A549 (cell line): ENCODE measurements around the gene TNIK. TPM values are rescaled to one million over a fixed set of nuclear protein-coding genes. Genes with fewer than 3 reads are reported as not detected.

Experiments used
- ATAC-seq, 2 experiments: fragments of 200-7000 bp in 1 of 2; fragments of >200 bp in 1 of 2; cut with Nextera tagmentation in 1 of 2; cut with Tn5 transposase in 1 of 2; 3 replicates each; pipeline versions ENCODE4 v1.8.0 to v1.9.1; 2018 to 2020; ENCODE audit warnings: mild to moderate bottlenecking in 1 of 2, moderate library complexity in 1 of 2
- CTCF ChIA-PET: fragments of 300-600 bp; sonication (Branson Sonifier 250); formaldehyde crosslinking; extraction: SDS; loops from one replicate; lab custom pipeline; 2021; ENCODE audit warnings: antibody characterized with exemption, inconsistent platforms; lab: Yijun Ruan, JAX
- POLR2A ChIA-PET: fragments of 350-600 bp; formaldehyde crosslinking; extraction: SDS; loops from one replicate; lab custom pipeline; 2021; ENCODE audit warnings: antibody characterized with exemption, inconsistent platforms; lab: Yijun Ruan, JAX
- DNase-seq, 2 experiments: peaks; one replicate each; pipeline versions ENCODE4 v3.0.0 to v3.0.0-alpha.2; 2011 to 2016; ENCODE audit warnings: low read depth in 1 of 2, low spot score in 1 of 2
- FAIRE-seq: peaks from 2 replicates; lab custom pipeline; 2011; peaks lifted over from hg19 to GRCh38; lab: Jason Lieb, UNC
- H3K27ac ChIP-seq, 2 experiments: fragments of >200 bp; sonication (Bioruptor Twin); formaldehyde crosslinking; 3 replicates each; pipeline ENCODE4 v1.5.1; 2016 to 2017
- H3K4me1 ChIP-seq: fragments of >200 bp; sonication (Bioruptor Twin); formaldehyde crosslinking; 3 replicates; pipeline ENCODE4 v1.6.1; 2016
- H3K4me2 ChIP-seq: fragments of >200 bp; sonication (Bioruptor Twin); formaldehyde crosslinking; 3 replicates; pipeline ENCODE4 v1.6.1; 2016
- H3K4me3 ChIP-seq: fragments of >200 bp; sonication (Bioruptor Twin); formaldehyde crosslinking; 3 replicates; pipeline ENCODE4 v1.5.1; 2016
- H3K9me3 ChIP-seq: fragments of >200 bp; sonication (Bioruptor Twin); formaldehyde crosslinking; 3 replicates; pipeline ENCODE4 v1.6.1; 2016
- BHLHE40 ChIP-seq: IDR thresholded peaks from 2 replicates; pipeline ENCODE4 v1.6.1; 2012; ENCODE audit warnings: low read depth, low read length, inconsistent platforms
- CBX8 ChIP-seq: fragments of 200-600 bp; sonication (generic); IDR thresholded peaks from 2 replicates; pipeline ENCODE4 v1.6.1; 2016
- CEBPB ChIP-seq, 2 experiments: fragments of >200 bp in 1 of 2; sonication (Bioruptor Twin) in 1 of 2; formaldehyde crosslinking in 1 of 2; IDR thresholded peaks; 2 replicates each; pipeline ENCODE4 v1.6.1; 2012 to 2016
- ELK1 ChIP-seq: fragments of 150-350 bp; IDR thresholded peaks from 2 replicates; pipeline ENCODE4 v1.6.1; 2014; ENCODE audit warnings: low read depth, mild to moderate bottlenecking, low read length
- EP300 ChIP-seq, 2 experiments: fragments of >200 bp; sonication (Bioruptor Twin); formaldehyde crosslinking; IDR thresholded peaks; 2 replicates in 1 of 2; 3 replicates in 1 of 2; pipeline ENCODE4 v1.6.1; 2016 to 2017
- ESRRA ChIP-seq: fragments of 150-350 bp; IDR thresholded peaks from 2 replicates; pipeline ENCODE4 v1.6.1; 2014; ENCODE audit warnings: mild to moderate bottlenecking, low read length, borderline replicate concordance
- GATA3 ChIP-seq: IDR thresholded peaks from 2 replicates; pipeline ENCODE4 v1.6.1; 2012; ENCODE audit warnings: borderline replicate concordance
- HDAC2 ChIP-seq: fragments of 200-600 bp; sonication (generic); IDR thresholded peaks from 2 replicates; pipeline ENCODE4 v1.6.1; 2016
- HMGXB4 ChIP-seq: fragments of 250-450 bp; sonication (Bioruptor Pico); IDR thresholded peaks from 2 replicates; pipeline ENCODE4 v1.5.0; 2021; ENCODE audit warnings: mild to moderate bottlenecking, moderate library complexity, borderline replicate concordance
- HOXA7 ChIP-seq: fragments of 250-450 bp; sonication (Bioruptor Pico); IDR thresholded peaks from 2 replicates; pipeline ENCODE4 v1.5.0; 2020; ENCODE audit warnings: mild to moderate bottlenecking, moderate library complexity
- JUNB ChIP-seq: fragments of >200 bp; sonication (Bioruptor Twin); formaldehyde crosslinking; IDR thresholded peaks from 2 replicates; pipeline ENCODE4 v1.6.1; 2016
- MAFK ChIP-seq: fragments of 450-650 bp; IDR thresholded peaks from 2 replicates; pipeline ENCODE4 v1.6.1; 2014; ENCODE audit not compliant: partially characterized antibody
- MAZ ChIP-seq: fragments of 150-350 bp; IDR thresholded peaks from 2 replicates; pipeline ENCODE4 v1.6.1; 2014; ENCODE audit warnings: antibody characterized with exemption, low read depth, low read length, borderline replicate concordance
- MYC ChIP-seq: IDR thresholded peaks from 2 replicates; pipeline ENCODE4 v1.6.1; 2012; ENCODE audit warnings: mild to moderate bottlenecking, inconsistent platforms, low read length, improper control_type of control experiment, borderline replicate concordance
- NR3C1 ChIP-seq: fragments of >200 bp; sonication (Bioruptor Twin); formaldehyde crosslinking; IDR thresholded peaks from 3 replicates; pipeline ENCODE4 v1.6.1; 2017
- PHF8 ChIP-seq: fragments of 200-600 bp; sonication (generic); IDR thresholded peaks from 2 replicates; pipeline ENCODE4 v1.6.1; 2016; ENCODE audit warnings: low read depth, mild to moderate bottlenecking, antibody characterized with exemption, moderate library complexity, borderline replicate concordance
- RAD21 ChIP-seq, 2 experiments: fragments of >200 bp in 1 of 2; sonication (Bioruptor Twin) in 1 of 2; formaldehyde crosslinking in 1 of 2; IDR thresholded peaks in 1 of 2; conservative IDR thresholded peaks in 1 of 2; 2 replicates in 1 of 2; 3 replicates in 1 of 2; pipeline ENCODE4 v1.6.1; 2012 to 2018; ENCODE audit warnings: inconsistent platforms in 1 of 2
- RCOR1 ChIP-seq: fragments of 150-350 bp; IDR thresholded peaks from 2 replicates; pipeline ENCODE4 v1.6.1; 2014; ENCODE audit warnings: antibody characterized with exemption, low read length, low read depth
- REST ChIP-seq: fragments of 200-600 bp; sonication (generic); IDR thresholded peaks from 2 replicates; pipeline ENCODE4 v1.6.1; 2016; ENCODE audit warnings: antibody characterized with exemption, mild to moderate bottlenecking, moderate library complexity
- polyA plus RNA-seq, 4 experiments: library from polyadenylated mRNA; depleted of rRNA in 3 of 4; stranded (reverse); fragments of >200 nt; fragmentation: RNase III in 1 of 4; extraction: RNeasy Plus Mini Kit Qiagen cat#74134 plus additional on column Dnase treatment in 1 of 4; gene quantifications; 2 replicates in 3 of 4; 3 replicates in 1 of 4; pipeline ENCODE4 v1.2.3, GENCODE V29; 2011 to 2017
- TF ChIP-seq, protein P1 (sequence below): fragments of >200 bp; sonication (Bioruptor Twin); formaldehyde crosslinking; IDR thresholded peaks from 2 replicates; pipeline ENCODE4 v1.6.1; 2016

TNIK gene
- polyA plus RNA-seq, 2 of the 4 experiments (the other 2 are of a cell fraction): 1.6 to 1.8 TPM

GRCh38 chr3:171077261-171077660, 382.9 kb downstream of the TNIK start (continued):
- TF ChIP-seq REST (no peak), GATA3 (no peak)

DNA sequence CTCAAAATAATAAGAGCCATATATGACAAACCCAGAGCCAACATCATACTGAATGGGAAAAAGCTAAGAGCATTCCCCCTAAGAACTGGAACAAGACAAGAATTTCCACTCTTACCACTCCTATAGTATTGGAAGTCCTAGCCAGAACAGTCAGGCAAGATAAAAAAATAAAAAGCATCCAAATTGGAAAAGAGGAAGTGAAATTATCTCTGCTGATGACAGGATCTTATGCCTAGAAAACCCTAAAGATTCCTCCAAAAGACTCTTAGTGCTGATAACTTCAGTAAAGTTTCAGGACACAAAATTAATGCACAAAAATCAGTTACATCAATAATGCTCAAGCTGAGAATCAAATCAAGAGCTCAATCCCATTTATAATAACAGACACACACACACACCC, 387.8 kb downstream of the TNIK start:
- Histone ChIP-seq H3K4me2 (no peak overlapping the region), H3K4me3 (no peak overlapping the region), H3K9me3 (no peaks in the 10 kb centered on the region), H3K4me1 (no peaks in the 10 kb centered on the region), H3K27ac (no peak overlapping the region)
- CTCF ChIA-PET: no interaction called here
- FAIRE-seq: no peak
- DNase-seq: no peak
- no peak for ATAC-seq
- POLR2A ChIA-PET: no interaction called here
- TF ChIP-seq RCOR1 (no peak), REST (no peak), NR3C1 (no peak), CBX8 (no peak), PHF8 (no peak), RAD21 (conservative IDR thresholded peaks at IDR 0.05 in 1 of 2, IDR thresholded peaks at IDR 0.05 in 1 of 2) (no peak), ESRRA (no peak), GATA3 (no peak), HMGXB4 (no peak), HOXA7 (CRISPR knock-in tag) (no peak), EP300 (IDR thresholded peaks at IDR 0.05) (no peak), HDAC2 (no peak), ELK1 (no peak), MYC (no peak), MAFK (no peak), JUNB (no peak), BHLHE40 (no peak), CEBPB (IDR thresholded peaks at IDR 0.05) (no peak), MAZ (no peak)
- TF ChIP-seq, protein P1, sequence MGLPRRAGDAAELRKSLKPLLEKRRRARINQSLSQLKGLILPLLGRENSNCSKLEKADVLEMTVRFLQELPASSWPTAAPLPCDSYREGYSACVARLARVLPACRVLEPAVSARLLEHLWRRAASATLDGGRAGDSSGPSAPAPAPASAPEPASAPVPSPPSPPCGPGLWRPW: no peak
